ENCODE results near the gene YBX3.
"Not testable (repeated sequence)": the region's sequence is repeated elsewhere in the genome, so short reads cannot be mapped to it uniquely, and the experiment has no call there.

Gene YBX3

DNA sequence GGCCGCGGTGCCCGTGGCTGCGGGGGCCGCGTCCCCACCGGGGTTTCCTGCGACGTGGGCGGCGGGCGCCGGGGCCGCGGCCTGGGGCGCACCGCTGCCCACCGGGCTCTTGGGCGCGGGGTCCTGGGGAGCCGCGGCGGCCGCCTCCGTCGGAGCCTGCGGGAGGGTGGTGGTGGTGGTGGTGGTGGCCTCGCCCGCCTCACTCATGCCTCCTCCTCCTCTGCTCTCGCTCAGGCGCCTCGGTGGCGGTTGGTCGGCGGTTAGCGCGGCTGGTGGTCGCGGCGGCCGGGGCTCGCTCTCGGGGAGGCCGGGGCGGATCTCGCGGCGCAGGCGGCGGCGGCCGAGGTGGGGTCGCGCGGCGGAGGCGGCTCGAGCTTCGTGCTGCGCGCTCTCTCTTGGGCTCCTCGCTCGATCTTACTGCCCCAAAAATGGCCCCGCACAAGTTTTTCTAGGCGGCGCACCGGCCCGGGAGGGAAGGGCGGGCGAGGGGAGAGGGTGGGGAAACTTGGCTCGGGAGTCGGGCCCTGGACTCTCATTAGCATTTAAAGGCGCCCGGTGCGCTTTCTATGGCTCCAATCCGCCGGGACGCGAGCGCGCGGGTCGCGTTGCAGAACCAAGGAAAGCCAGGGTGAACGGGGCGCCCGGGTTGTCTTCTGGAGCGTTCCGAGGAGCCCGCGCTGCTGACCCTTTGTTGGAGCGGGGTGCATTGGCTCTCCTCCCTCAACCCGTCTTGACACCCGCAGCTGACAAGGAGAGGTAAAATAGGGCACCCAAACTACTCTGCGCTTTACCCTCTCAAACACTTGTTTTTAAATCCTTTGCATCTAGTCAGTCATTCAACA is at the start of gene YBX3:
Gene YBX3, minus strand, starts transcription at position 419 of the 842 bp plus-strand sequence. Its CDS starts 212 bp downstream, at position 207.
- peak; percentile 24 for DNase-seq

DNA sequence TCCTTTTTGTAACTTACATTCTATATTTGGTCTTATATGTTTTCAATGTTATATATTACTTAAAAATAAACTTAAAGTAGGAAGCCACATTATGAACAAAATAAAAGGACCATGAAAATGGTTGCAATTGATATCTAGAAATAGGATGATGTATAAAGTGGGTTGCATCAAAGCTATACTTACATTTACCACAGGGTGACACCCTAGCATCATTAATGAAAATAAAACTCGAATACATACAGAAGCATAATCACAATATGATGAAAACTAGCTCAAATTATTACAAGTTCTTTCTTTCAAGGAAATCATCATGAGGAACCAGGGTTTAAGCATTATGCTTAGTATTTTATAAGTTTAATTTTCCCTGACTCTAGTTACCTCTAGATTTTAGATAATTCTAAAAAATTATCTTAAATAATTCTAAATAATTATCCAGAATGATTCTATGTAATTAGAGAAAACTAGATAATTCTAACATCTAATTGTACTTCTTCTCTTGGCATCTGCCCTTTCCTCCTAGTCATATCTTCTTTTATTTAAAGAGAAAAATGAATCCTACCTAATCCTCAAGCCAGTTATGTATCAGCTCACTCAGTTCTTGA is 48.1 kb upstream of the YBX3 start:
- no peak for DNase-seq

DNA sequence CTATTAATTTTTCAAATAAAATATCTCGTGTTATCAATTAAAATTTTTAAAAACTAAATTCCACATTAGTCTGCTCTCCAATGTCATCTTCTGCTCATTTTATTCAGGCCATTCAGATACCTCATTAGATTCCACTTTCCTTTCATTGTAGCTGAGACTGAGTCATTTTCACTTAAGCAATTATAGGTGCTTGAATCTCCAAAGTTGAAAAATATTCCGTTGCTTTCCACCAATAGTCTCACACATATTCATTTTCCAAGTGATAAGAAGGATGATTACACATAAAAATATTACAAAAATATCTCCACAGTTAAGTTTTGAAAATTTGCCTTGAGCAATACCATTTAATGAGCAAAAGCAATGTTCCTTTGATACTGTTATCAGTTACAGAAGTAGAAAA is 36.5 kb upstream of the YBX3 start:
- no peak for DNase-seq

DNA sequence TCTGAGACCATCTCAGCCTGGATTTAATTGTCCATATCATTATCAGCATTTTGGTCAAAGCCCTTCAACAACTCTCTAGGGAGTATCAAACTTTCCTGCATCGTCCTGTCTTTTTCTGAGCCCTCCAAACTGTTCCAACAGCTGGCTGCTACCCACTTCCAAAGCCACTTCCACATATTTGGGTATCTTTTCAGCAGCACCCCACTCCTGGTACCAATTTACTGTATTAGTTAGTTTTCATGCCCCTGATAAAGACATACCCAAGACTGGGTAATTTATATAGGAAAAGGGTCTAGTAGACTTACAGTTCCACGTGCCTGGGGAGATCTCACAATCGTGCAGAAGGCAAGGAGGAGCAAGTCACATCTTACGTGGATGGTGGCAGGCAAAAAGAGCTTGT is 33.1 kb upstream of the YBX3 start:
- DNase-seq = no peak

DNA sequence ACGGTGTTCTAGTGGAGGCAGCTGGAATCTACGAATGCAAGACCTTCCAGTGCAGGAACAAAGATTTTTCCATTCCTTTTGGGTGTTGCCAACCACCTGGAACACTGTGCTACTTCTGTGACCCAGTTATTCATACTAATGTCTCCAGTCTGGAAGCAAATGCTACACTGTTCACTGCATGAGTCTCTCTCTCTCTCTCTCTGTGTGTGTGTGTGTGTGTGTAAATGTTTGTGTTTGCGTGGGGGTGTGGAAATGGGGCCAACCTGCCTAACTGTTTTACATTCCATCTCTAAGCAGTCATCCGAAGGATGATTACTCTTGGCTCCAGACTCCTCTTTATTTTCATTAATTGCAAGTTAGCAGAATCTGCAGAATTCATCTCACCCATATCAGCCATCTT is 29.9 kb upstream of the YBX3 start:
- no peak for DNase-seq

DNA sequence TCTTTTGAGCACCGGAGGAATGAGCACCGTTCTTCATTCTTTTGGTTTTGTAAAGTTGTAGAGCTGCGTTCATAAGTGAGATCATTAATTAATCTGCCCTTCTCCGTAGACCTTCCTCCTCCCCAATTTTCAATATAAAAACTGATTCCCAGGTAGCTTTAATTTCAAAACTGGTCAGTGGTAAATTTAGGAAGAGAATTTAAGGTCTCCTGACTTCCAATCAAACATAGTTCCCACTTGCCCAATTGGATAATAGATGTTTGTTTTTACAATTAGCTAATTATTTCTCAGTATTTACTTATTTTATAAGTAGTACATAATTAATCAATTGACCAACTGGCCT is 27.2 kb upstream of the YBX3 start:
- no peak for DNase-seq

DNA sequence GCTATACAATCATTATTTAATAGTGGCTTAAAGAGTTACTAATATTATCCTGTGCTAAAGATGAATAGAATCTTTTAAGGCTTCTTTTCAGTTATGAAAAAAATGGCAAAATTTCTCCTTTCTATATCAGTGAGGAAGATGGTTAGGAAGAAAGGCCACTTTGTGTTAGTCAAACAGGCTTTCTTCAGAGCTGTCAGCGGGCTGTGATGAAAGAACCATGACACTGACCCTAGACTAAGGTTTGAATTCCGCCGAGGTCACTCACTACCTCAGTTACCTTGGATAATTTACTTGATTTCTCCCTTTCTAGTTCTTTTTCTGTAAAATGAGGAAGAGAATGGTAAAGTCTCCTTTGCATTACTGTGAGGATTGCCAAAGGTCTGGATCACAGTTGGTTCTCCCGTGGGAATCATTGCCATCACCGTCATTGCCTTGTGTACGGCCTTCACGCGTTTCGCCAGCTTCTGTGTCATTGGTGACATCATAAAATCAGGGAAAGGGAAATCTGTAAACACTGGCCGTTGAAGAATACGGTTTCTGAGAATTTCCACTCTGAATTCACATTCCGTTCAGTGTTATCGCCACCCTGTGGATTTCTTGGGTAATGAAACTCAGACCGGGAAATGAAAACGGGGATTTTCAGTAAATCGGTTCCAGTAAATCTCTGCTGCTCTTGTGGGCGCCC is 26.7 kb upstream of the YBX3 start:
- DNase-seq = peak; percentile 65

DNA sequence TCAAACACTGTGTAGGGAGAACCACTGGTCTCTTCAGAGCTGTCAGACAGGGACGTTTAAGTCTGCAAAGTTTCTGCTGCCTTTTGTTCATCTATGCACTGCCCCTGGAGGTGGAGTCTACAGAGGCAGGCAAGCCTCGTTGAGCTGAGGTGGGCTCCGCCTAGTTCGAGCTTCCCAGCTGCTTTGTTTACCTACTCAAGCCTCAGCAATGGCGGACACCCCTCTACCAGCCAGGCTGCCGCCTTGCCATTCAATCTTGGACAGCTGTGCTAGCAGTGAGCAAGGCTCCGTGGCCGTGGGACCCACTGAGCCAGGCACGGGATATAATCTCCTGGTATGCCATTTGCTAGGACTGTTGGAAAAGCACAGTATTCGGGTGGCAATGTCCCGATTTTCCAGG is 24.6 kb upstream of the YBX3 start:
- no peak for DNase-seq

DNA sequence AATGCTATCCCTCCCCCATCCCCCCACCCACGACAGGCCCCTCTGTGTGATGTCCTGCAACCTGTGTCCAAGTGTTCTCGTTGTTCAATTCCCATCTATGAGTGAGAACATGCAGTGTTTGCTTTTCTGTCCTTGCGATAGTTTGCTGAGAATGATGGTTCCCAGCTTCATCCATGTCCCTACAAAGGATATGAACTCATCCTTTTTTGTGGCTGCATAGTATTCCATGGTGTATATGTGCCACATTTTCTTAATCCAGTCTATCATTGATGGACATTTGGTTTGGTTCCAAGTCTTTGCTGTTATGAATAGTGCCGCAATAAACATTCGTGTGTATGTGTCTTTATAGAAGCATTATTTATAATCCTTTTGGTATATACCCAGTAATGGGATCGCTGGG is 20.3 kb upstream of the YBX3 start:
- DNase-seq = not testable (repeated sequence)

DNA sequence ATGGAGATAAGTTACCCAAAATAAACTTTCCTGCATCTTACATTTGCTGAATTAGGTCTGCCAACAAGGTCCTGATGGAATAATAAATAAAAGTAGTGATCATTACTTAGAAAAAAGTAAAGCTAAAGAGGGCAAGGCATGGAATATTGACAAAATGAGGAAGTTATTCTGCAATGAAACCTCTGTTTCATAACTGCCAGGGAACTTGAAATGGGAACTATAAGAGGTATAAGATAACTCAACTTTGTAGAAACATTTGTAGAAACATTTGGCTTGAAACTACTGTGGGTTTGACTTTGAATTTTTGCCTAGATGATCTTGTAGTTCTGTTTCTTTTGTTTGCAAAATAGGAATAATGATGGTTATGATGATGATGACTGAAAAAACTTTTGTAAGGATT is 18.7 kb upstream of the YBX3 start:
- DNase-seq = no peak

DNA sequence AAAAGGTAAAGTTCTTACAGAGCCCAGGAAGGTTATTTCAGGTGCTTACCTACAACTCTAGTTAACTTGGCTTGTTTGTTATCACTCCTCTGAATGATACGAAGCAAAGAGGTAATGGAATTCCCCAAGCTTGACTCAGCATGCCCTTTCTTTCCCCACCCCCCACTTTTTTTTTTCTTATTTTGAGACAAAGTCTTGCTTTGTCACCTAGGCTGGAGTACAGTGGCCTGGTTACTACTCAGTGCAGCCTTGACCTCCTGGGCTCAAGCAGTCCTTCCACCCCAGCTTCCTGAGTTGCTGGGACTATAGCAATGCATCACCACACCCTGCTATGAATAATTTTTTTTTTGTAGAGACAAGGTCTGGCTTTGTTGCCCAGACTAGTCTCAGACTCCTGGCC is 17.1 kb upstream of the YBX3 start:
- no peak for DNase-seq

DNA sequence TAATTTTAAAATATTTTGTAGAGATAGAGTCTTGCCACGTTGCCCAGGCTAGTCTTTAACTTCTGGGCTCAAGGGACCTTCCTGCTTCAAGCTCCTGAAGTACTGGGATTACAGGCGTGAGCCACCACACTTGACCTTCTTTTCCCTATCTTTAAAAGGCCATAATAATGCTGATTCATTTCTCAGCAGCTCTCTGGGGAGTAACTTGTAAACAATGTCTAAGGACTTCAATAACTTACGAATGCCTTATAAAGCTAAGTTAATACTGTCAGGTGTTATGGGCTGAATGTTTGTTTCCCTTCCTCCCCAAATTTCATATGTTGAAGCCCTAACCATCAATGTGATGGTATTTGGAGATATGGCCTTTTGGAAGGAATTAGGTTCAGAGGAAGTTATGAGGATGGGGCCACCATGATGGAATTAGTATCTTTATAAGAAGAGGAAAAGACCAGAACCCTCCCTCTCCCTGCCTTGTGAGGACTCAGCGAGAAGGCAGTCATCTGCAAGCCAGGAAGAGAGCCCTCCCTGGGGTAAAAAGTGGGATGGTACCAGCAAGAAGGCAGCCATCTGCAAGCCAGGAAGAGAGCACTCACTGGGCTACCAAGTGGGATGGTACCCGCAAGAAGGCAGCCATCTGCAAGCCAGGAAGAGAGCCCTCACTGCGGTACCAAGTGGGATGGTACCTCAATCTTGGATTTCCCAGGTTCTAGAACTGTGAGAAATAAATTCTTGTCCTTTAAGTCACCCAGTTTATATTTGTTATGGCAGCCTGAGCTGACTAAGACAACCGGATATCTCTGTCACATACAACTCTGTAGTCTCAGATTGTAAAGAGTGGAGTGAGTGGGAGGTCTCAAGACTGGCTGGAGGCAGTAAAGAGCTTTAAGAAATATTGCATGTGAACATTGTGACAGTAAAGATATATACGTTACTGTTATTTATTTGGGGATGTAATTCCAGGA is 16.3 kb upstream of the YBX3 start:
- no peak for DNase-seq

DNA sequence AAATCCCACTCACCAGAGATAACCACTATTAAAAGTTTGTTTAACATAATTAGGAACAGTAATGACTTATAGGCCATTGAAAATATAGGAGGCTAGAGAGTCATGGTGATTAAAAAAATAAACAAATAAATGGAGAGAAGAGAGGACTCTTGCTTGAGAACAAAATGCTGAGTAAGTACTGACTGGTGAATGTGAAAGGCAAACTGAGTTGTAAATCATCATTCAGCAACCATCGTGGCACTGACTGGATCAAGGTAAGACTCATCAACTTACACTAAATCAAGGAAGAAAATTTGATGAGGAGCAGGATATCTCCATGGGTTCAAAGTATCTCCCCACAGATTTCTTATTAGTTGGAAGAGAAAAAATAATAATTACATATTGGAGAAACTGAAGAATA is 14.1 kb upstream of the YBX3 start:
- no peak for DNase-seq

DNA sequence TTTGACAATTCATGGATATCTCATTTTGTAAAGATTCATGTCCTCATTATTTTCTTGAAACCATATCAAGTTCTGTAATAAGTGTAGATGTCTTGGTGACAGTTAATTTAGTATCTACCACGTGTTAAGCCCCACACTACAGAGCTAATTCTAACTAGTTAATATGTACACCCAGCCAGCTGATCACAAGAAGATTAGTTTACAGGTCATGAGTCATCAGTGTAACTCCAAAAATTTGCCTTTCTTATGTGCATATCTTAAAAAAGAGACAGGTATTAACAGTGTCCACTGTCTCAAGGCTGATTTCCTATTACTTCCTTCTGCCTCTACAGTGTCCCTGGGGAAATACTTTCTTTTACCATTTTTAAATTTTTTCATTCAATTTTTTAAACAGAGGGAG is 13.3 kb upstream of the YBX3 start:
- no peak for DNase-seq

DNA sequence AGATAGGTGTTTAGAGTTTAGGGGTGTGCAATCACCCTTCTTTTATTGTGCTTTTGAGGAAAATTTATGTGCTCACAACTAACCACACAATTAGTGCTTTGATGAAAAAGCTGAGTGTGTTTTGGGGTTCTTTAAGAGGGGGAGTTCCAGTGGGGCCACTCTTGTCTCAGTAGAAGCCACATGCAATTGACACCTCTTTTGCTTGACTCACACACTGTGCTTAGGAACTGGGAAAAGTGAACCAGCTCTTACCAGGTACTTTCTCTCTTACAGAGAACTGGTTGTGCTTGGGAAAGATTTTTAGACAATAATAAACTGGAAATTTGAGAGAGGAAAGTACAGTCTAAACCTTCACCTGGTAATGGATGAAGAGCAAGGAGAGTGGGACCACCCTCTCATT is 12.3 kb upstream of the YBX3 start:
- DNase-seq = no peak

DNA sequence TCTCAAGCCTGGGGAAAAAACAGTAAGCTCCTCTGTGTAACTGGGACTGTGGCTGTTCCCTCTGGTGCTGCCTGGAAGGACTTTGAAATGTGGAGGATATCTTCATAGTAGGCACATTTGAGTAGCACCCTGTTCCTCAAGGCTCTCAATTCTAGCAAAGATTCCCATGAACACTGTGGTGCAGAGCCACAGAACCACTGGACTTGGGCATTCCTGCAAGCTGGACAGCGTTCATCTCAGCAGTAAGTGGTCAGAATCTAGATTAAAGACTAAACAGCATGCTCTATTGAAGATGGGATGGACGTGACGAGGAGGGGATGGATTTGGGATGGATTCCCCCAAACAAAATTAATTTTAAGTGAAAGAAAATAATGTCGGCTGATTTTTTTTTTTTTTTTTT is 9.4 kb upstream of the YBX3 start:
- DNase-seq = no peak

DNA sequence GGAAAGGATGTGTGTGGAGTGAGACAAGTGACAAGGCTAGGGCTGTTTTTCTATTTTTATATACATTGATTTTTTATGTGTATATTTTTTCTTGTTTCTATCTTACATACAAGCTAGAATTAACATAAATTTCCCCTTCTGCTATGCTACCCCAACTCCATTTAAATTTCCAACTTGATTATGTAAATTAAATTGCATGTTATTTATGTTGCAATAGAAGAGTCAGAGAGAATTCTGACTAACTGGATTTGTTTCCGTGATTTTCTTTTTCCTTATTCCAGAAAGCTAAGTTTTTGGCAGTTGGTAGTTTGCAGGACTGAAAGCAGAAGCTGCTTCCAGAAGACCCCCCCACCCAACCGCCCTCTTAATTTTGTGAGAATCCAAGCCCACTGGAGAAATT is 8.9 kb upstream of the YBX3 start:
- DNase-seq = no peak

DNA sequence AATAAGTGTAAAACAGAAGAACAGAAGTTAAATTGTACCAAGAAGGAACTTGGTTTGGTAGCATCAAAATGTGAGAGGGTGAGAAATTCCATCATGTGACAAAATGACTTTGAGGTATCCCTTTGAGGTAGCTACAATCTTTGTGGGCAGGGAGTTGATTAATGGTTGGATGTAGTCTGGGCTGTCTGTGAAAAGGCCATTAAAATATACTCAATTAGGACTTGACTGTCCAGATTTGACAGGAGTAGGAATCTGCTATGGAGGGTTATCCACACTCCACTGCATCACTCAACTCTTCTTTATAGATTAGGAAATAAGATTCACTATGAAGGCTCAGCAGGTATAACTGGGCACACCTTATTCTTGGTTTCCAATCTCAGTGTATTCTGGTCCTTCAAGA is 7.4 kb upstream of the YBX3 start:
- no peak for DNase-seq

DNA sequence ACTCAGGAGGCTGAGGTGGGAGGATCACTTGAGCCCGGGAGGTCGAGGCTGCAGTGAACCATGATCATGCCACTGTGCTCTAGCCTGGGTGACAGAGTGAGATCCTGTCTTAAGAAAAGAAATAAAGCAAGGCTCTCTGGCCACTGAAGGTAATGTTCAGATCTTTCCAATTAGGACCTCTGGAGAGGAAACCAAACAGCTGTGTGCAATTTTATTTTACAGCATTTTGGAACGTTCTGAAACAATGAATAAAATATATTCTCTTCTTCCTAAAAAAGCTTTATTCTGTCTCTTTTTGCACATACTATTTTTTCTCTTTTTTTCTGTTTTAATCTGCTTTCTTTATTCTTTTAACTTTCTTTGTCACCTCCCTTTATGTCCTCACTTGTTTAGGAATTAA is 5.0 kb upstream of the YBX3 start:
- no peak for DNase-seq

DNA sequence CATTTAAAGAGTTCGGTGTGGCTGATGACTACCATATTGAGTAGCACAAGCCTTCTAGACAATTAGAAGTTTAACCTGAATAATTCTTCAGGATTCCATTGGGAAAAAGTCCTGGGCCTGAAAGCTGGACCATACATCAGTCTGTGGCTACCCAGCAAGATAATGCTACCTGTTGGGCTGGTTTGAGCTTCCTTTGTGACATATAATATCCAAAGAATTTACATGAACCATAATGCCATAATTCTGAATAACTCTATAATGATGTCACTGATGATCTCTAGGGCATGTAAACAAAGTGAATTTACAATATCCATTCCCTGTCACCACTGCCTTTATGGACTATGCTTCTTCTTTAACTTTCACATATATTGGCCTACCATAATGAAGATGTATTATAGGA is 3.8 kb upstream of the YBX3 start:
- DNase-seq = no peak

DNA sequence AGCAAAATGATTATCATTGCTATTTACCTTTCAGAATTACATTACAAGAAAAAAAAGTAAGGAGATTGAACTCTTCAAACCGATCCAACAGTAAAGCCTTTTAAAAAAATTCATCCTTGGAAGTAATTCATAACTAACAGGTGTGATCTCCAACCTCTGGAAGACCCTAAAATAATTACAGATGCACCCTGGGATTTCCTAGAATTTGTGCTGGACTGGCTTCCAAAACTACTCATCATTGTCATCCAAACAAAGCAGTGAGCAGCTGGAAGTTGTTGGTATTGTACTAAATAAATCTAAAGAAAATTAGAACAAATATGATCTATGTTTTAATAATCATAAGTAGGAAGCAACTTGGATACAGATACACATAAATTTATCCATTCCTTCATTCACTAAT is 1.9 kb upstream of the YBX3 start:
- DNase-seq = no peak

DNA sequence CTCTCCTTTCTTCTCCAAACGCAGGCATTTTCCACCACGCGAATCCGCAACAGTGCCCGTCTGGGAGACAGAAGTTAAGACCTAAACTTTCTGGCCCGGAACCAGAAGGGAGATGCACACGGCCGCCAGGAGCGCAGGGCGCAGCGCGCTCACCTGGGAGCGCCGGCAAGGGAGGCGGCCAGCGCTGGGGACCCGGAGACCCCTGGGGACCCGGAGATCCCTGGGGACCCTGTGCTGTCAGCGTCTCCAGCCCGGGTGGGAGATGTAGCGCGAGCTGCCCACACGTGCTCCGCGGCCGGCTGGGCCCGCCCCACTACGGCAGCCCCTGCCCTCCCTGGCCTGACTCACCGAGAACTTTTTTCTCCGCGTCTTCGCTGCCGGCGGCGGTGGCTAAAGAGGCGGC is 620 bp downstream of the YBX3 start:
- DNase-seq = peak; percentile 52

Data from activated naive CD4-positive, alpha-beta T cell treated with Interleukin-2 at 50 U/mL for 16 hours (primary cell).